Mammary epithelial cell (primary cell): ENCODE results near the gene ANKRD13B.

Experiments used
- EZH2 ChIP-seq: IDR thresholded peaks from 2 replicates; pipeline ENCODE4 v1.6.1; 2012; ENCODE audit warnings: low read length, inconsistent platforms, borderline replicate concordance
- TF ChIP-seq, protein P1 (sequence below), 2 donors: IDR thresholded peaks in 1 of 2; conservative IDR thresholded peaks in 1 of 2; 2 replicates each; pipeline ENCODE4 v1.5.1; 2011 to 2012; ENCODE audit warnings: inconsistent platforms in 2 of 2, low read length in 2 of 2, mild to moderate bottlenecking in 2 of 2, control low read depth in 1 of 2, low read depth in 1 of 2; ENCODE audit not compliant: insufficient read depth in 1 of 2; ENCODE audit errors: extremely low read depth in 1 of 2

DNA sequence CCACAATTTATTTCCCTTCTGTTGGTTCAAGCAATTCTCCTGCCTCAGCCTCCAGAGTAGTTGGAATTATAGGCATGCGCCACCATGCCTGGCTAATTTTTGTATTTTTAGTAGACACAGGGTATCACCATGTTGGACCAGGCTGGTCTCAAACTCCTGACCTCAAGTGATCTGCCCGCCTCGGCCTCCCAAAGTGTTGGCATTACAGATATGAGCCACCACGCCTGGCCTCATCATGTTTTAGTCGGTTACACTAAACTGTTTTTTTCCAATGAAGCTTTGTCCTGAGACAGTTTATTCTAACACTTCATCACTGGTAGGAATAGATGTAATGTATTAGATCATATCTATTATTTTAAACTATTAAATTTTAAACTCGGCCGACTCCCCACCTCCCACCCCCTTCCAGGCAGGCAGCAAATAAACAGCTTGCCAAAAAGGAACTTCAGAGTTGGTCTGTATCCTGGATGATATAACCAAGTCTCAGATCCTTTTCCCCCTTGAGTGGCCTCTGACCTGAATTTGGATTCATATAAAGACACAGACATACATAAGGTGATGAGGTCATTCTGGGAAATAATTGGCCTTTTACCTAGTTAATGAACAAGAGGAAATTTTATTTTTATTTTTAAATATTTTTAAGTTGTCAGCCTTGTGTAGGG is 48.2 kb downstream of the ANKRD13B start:
- TF ChIP-seq, protein P1, sequence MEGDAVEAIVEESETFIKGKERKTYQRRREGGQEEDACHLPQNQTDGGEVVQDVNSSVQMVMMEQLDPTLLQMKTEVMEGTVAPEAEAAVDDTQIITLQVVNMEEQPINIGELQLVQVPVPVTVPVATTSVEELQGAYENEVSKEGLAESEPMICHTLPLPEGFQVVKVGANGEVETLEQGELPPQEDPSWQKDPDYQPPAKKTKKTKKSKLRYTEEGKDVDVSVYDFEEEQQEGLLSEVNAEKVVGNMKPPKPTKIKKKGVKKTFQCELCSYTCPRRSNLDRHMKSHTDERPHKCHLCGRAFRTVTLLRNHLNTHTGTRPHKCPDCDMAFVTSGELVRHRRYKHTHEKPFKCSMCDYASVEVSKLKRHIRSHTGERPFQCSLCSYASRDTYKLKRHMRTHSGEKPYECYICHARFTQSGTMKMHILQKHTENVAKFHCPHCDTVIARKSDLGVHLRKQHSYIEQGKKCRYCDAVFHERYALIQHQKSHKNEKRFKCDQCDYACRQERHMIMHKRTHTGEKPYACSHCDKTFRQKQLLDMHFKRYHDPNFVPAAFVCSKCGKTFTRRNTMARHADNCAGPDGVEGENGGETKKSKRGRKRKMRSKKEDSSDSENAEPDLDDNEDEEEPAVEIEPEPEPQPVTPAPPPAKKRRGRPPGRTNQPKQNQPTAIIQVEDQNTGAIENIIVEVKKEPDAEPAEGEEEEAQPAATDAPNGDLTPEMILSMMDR (conservative IDR thresholded peaks at IDR 0.05 in 1 of 2, IDR thresholded peaks at IDR 0.05 in 1 of 2; ENCODE audit: extremely low read depth in 1 of 2, insufficient read depth in 1 of 2, low read depth in 1 of 2, low read length in 2 of 2): no peak
- no peak for TF ChIP-seq EZH2
